ENCODE measurements around the gene KMT2C.

KMT2C gene

DNA sequence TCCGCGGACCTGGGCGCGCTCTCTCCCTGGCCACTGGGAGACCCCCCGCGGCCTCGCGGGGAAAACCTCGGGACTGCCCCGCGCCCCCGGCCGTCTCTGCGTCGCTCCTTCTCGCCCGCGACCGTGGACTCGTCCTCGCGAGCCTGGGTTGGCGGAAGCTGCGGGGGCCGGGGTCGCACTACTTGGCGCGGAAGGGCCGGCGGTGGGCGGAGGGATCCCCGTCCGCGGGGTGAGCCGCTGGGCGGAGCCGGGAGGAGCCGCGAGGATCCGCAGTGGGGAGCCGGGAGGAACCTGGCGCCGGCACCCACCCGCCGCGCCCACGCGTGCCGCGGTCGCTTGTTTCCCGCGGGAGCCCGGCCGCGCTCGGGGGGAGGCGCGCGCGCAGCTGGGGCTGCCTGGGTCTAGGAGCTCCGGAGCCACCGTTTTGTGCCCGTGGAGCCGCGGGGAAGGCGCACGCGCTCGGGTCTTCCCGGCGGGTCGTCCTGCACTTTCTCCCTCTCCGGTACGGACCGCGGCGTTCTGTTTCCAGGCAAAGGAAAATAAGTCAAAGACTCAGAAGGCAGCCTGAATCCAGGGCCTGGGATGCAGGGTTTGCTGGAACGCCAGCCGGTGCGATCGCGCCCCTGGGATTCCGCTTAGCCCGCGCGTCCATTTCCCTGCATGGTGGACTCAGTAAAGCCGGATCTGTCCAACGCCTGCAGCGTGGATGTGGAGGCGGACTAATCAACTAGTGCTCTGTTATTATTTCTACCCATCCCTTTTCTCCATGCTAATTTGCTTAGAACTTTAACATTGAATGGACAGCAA, 28.7 kb upstream of the KMT2C start (continued):
- TF ChIP-seq, protein P1, sequence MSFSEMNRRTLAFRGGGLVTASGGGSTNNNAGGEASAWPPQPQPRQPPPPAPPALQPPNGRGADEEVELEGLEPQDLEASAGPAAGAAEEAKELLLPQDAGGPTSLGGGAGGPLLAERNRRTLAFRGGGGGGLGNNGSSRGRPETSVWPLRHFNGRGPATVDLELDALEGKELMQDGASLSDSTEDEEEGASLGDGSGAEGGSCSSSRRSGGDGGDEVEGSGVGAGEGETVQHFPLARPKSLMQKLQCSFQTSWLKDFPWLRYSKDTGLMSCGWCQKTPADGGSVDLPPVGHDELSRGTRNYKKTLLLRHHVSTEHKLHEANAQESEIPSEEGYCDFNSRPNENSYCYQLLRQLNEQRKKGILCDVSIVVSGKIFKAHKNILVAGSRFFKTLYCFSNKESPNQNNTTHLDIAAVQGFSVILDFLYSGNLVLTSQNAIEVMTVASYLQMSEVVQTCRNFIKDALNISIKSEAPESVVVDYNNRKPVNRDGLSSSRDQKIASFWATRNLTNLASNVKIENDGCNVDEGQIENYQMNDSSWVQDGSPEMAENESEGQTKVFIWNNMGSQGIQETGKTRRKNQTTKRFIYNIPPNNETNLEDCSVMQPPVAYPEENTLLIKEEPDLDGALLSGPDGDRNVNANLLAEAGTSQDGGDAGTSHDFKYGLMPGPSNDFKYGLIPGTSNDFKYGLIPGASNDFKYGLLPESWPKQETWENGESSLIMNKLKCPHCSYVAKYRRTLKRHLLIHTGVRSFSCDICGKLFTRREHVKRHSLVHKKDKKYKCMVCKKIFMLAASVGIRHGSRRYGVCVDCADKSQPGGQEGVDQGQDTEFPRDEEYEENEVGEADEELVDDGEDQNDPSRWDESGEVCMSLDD (tag by site-specific recombination; IDR thresholded peaks at IDR 0.05) = no peak
- TF ChIP-seq OSR2 (tag by site-specific recombination; IDR thresholded peaks at IDR 0.05) = 0 out of 2 replicates have a peak, but pooled peaks have one; percentile 34
- TF ChIP-seq ZBTB6 (tag by site-specific recombination; IDR thresholded peaks at IDR 0.05) = peak; percentile 29; the same call in 1 of the 2 replicates
- peak; percentile 86 for TF ChIP-seq ZNF391 (tag by site-specific recombination; IDR thresholded peaks at IDR 0.05; ENCODE audit: borderline replicate concordance, low read depth)
- peak; percentile 65; the same call in 1 of the 2 replicates for TF ChIP-seq ZNF24 (tag by site-specific recombination; IDR thresholded peaks at IDR 0.05)
- peak; percentile 89 for TF ChIP-seq ZNF335 (tag by site-specific recombination; conservative IDR thresholded peaks at IDR 0.05)
- TF ChIP-seq ZNF274 (IDR thresholded peaks at IDR 0.05; ENCODE audit: low read length) = no peak
- no peak for TF ChIP-seq ZNF274 (tag by site-specific recombination; IDR thresholded peaks at IDR 0.05; ENCODE audit: borderline replicate concordance)
- TF ChIP-seq ZNF560 (tag by site-specific recombination; IDR thresholded peaks at IDR 0.05; ENCODE audit: borderline replicate concordance) = no peak
- no peak for TF ChIP-seq ZFP69B (tag by site-specific recombination; IDR thresholded peaks at IDR 0.05)
- TF ChIP-seq GFI1B (tag by site-specific recombination; IDR thresholded peaks at IDR 0.05) = 0 out of 2 replicates have a peak, but pooled peaks have one; percentile 12
- no peak for TF ChIP-seq ZNF473 (tag by site-specific recombination; IDR thresholded peaks at IDR 0.05)
- no peak for TF ChIP-seq RBAK (tag by site-specific recombination; IDR thresholded peaks at IDR 0.05)
- TF ChIP-seq ZNF530 (tag by site-specific recombination; IDR thresholded peaks at IDR 0.05; ENCODE audit: low read depth) = no peak
- TF ChIP-seq ZNF623 (tag by site-specific recombination; IDR thresholded peaks at IDR 0.05) = no peak
- no peak for TF ChIP-seq ZNF792 (tag by site-specific recombination; IDR thresholded peaks at IDR 0.05)
- TF ChIP-seq ZNF433 (tag by site-specific recombination; IDR thresholded peaks at IDR 0.05; ENCODE audit: low read depth) = no peak
- 0 out of 2 replicates have a peak, but pooled peaks have one; percentile 22 for TF ChIP-seq ZFP37 (tag by site-specific recombination; IDR thresholded peaks at IDR 0.05)
- no peak for TF ChIP-seq ZNF791 (tag by site-specific recombination; IDR thresholded peaks at IDR 0.05)
- TF ChIP-seq ZNF121 (tag by site-specific recombination; IDR thresholded peaks at IDR 0.05) = no peak
- peak; percentile 76 for TF ChIP-seq KLF1 (tag by site-specific recombination; IDR thresholded peaks at IDR 0.05)
- TF ChIP-seq ZNF585B (tag by site-specific recombination; IDR thresholded peaks at IDR 0.05) = no peak
- TF ChIP-seq ZSCAN23 (tag by site-specific recombination; IDR thresholded peaks at IDR 0.05) = no peak
- TF ChIP-seq ZNF747 (tag by site-specific recombination; IDR thresholded peaks at IDR 0.05) = no peak
- TF ChIP-seq ZNF248 (tag by site-specific recombination; IDR thresholded peaks at IDR 0.05) = no peak
- TF ChIP-seq MZF1 (tag by site-specific recombination; IDR thresholded peaks at IDR 0.05; ENCODE audit: borderline replicate concordance) = peak; percentile 63; the same call in 1 of the 2 replicates
- no peak for TF ChIP-seq ZNF701 (tag by site-specific recombination; IDR thresholded peaks at IDR 0.05)
- TF ChIP-seq ZNF660 (tag by site-specific recombination; IDR thresholded peaks at IDR 0.05) = peak; percentile 88; the same call in 1 of the 2 replicates
- TF ChIP-seq SP7 (tag by site-specific recombination; IDR thresholded peaks at IDR 0.05) = peak; percentile 67; the same call in 1 of the 2 replicates
- TF ChIP-seq, protein P2, sequence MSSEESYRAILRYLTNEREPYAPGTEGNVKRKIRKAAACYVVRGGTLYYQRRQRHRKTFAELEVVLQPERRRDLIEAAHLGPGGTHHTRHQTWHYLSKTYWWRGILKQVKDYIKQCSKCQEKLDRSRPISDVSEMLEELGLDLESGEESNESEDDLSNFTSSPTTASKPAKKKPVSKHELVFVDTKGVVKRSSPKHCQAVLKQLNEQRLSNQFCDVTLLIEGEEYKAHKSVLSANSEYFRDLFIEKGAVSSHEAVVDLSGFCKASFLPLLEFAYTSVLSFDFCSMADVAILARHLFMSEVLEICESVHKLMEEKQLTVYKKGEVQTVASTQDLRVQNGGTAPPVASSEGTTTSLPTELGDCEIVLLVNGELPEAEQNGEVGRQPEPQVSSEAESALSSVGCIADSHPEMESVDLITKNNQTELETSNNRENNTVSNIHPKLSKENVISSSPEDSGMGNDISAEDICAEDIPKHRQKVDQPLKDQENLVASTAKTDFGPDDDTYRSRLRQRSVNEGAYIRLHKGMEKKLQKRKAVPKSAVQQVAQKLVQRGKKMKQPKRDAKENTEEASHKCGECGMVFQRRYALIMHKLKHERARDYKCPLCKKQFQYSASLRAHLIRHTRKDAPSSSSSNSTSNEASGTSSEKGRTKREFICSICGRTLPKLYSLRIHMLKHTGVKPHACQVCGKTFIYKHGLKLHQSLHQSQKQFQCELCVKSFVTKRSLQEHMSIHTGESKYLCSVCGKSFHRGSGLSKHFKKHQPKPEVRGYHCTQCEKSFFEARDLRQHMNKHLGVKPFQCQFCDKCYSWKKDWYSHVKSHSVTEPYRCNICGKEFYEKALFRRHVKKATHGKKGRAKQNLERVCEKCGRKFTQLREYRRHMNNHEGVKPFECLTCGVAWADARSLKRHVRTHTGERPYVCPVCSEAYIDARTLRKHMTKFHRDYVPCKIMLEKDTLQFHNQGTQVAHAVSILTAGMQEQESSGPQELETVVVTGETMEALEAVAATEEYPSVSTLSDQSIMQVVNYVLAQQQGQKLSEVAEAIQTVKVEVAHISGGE (tag by site-specific recombination; conservative IDR thresholded peaks at IDR 0.05; ENCODE audit: low read depth) = peak; percentile 51; the same call in 1 of the 2 replicates
- no peak for TF ChIP-seq YY2 (tag by site-specific recombination; IDR thresholded peaks at IDR 0.05)
- TF ChIP-seq ZNF266 (tag by site-specific recombination; IDR thresholded peaks at IDR 0.05; ENCODE audit: low read depth) = 0 out of 2 replicates have a peak, but pooled peaks have one; percentile 12
- TF ChIP-seq ZNF37A (tag by site-specific recombination; IDR thresholded peaks at IDR 0.05) = no peak
- no peak for TF ChIP-seq ZNF394 (tag by site-specific recombination; IDR thresholded peaks at IDR 0.05; ENCODE audit: borderline replicate concordance)
- no peak for TF ChIP-seq ZNF558 (tag by site-specific recombination; IDR thresholded peaks at IDR 0.05)
